Activated CD4-positive, alpha-beta memory T cell treated with anti-CD3 and anti-CD28 coated beads, Interleukin-2, amount 10 ng/mL, durations not matched to agents 7 days and 5 days (primary cell): Measurements from ENCODE around the gene CTSH. TPM values are rescaled to one million over a fixed set of nuclear protein-coding genes. Genes with fewer than 3 reads are reported as not detected.

Experiments used
- total RNA-seq, 2 experiments: library from RNA; stranded (reverse); gene quantifications; one replicate each; pipeline ENCODE4 v1.2.3, GENCODE V29; 2021

The CTSH gene
- total RNA-seq, 2 experiments from 2014 or later: 257 to 273 TPM

Other genes starting within 250 kb of the CTSH start
- under 1 TPM; 0.35 to 0.43 TPM for gene ADAMTS7, start 133.6 kb downstream of the CTSH start, total RNA-seq
- gene MORF4L1, start 72.2 kb downstream of the CTSH start, total RNA-seq: 100 to 1,000 TPM; 278 to 280 TPM
- gene RASGRF1, start 145.7 kb upstream of the CTSH start, total RNA-seq: not detected